CD4-positive, alpha-beta memory T cell (primary cell): ENCODE results near the gene EXOC8. TPM values are rescaled to one million over a fixed set of nuclear protein-coding genes. Genes with fewer than 3 reads are reported as not detected.

Experiments
- polyA plus RNA-seq, 2 donors: library from polyadenylated mRNA; unstranded; fragments of 300-500 nt; fragmentation: Illumina TruSeq; gene quantifications; one replicate each; pipeline ENCODE4 v1.2.3, GENCODE V29; 2021
- total RNA-seq, 2 experiments: library from RNA; stranded (reverse); gene quantifications; one replicate each; pipeline ENCODE4 v1.2.3, GENCODE V29; 2021

The EXOC8 gene
- total and polyA plus RNA-seq, 4 experiments from 2014 or later: 2.2 to 37.7 (median 20.4) TPM

Other genes starting within 250 kb of the EXOC8 start
- gene TRIM67, start 175.8 kb downstream of the EXOC8 start, total RNA-seq: not detected
- not detected for gene TRIM67, start 175.8 kb downstream of the EXOC8 start, polyA plus RNA-seq
- 10 to 100 TPM; 36.9 to 41.2 TPM for gene GNPAT, start 96.6 kb downstream of the EXOC8 start, total RNA-seq
- 10 to 100 TPM; 35.7 to 51.9 TPM for gene GNPAT, start 96.6 kb downstream of the EXOC8 start, polyA plus RNA-seq
- 10 to 100 TPM; 15.4 to 16.2 TPM for gene SPRTN, start 441 bp upstream of the EXOC8 start, total RNA-seq
- 10 to 100 TPM; 10.6 to 17.7 TPM for gene SPRTN, start 441 bp upstream of the EXOC8 start, polyA plus RNA-seq
- 10 to 100 TPM; 23.5 to 29.3 TPM for gene EGLN1, start 84.4 kb upstream of the EXOC8 start, total RNA-seq
- gene EGLN1, start 84.4 kb upstream of the EXOC8 start, polyA plus RNA-seq: 10 to 100 TPM; 26.0 to 32.1 TPM
- gene TSNAX, start 190.8 kb upstream of the EXOC8 start, total RNA-seq: 10 to 100 TPM; 43.5 to 50.7 TPM
- gene TSNAX, start 190.8 kb upstream of the EXOC8 start, polyA plus RNA-seq: 100 to 1,000 TPM in 1 of 2 donors, 10 to 100 TPM in 1; 84.3 to 130 TPM